ENCODE data around the gene SARDH.

DNA sequence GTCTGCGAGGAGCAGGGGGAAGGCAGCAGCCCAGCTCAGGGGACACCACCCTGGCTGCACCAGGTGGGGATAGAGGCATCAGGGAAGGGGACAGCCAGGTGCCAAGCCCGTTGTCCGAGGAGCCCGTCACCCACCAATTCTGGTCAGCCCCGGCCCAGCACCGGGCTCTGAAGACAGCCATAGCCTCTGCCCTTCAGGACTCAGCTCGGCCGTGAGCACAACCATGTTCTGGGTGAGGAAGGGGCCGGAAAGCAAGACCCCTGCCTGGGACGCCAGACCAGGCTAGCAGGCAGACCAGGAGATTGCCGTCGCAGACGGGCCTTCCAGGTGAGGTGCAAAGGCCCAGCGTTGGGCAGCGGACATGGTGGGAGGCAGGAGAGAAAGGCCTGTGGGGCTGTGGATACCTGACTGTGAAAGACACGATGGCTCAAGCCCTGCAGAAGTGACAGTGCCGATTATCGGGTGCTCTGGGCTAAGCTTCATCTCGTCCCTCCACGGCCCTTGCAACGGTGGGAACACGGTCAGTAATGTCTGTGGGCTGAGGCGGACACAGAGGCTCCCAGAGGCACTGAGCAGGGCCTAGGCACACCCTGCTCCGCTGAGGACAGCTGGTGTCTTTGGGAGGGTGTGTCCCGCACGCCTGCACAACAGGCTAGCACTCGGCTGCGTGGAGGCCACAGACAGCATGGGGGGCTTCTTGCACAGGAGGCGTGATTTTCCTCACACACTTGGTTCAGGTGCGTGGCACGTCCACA lies 65.5 kb downstream of the SARDH start:
- TF ChIP-seq, protein P1, sequence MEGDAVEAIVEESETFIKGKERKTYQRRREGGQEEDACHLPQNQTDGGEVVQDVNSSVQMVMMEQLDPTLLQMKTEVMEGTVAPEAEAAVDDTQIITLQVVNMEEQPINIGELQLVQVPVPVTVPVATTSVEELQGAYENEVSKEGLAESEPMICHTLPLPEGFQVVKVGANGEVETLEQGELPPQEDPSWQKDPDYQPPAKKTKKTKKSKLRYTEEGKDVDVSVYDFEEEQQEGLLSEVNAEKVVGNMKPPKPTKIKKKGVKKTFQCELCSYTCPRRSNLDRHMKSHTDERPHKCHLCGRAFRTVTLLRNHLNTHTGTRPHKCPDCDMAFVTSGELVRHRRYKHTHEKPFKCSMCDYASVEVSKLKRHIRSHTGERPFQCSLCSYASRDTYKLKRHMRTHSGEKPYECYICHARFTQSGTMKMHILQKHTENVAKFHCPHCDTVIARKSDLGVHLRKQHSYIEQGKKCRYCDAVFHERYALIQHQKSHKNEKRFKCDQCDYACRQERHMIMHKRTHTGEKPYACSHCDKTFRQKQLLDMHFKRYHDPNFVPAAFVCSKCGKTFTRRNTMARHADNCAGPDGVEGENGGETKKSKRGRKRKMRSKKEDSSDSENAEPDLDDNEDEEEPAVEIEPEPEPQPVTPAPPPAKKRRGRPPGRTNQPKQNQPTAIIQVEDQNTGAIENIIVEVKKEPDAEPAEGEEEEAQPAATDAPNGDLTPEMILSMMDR (conservative IDR thresholded peaks at IDR 0.05; ENCODE audit: low read length) = no peak
- TF ChIP-seq EZH2phosphoT487 (IDR thresholded peaks at IDR 0.05; ENCODE audit: borderline replicate concordance) = no peak
